K562 (cell line): ENCODE measurements around the gene KIF25. TPM values are rescaled to one million over a fixed set of nuclear protein-coding genes. Genes with fewer than 3 reads are reported as not detected.

Experiments
- ATAC-seq: fragments of 200-7000 bp; cut with Tn5 transposase; 3 replicates; pipeline ENCODE4 v1.9.1; 2020; ENCODE audit warnings: moderate library complexity
- BruUV-seq: library from RNA; stranded (reverse); fragments of 400-500 nt; replicated peaks from 2 replicates; lab custom pipeline; 2021; lab: Mats Ljungman, UMichigan
- CTCF ChIA-PET: fragments of 300-600 bp; formaldehyde crosslinking; extraction: SDS; loops from one replicate; lab custom pipeline; 2021; ENCODE audit warnings: low intra/inter-chr PET ratio; lab: Yijun Ruan, JAX
- POLR2A ChIA-PET: fragments of 300-600, 350-650 bp; sonication (Branson Sonifier 250); formaldehyde crosslinking; extraction: SDS; loops from one replicate; lab custom pipeline; 2021; ENCODE audit warnings: antibody characterized with exemption, inconsistent platforms; lab: Yijun Ruan, JAX
- DNase-seq, 4 experiments: peaks; one replicate each; pipeline versions ENCODE4 v3.0.0 to v3.0.0-alpha.2; 2011 to 2018; ENCODE audit warnings: low spot score in 3 of 4, mixed read lengths in 3 of 4; ENCODE audit errors: extremely low read depth in 1 of 4
- FAIRE-seq: peaks from 2 replicates; lab custom pipeline; 2011; peaks lifted over from hg19 to GRCh38; lab: Jason Lieb, UNC
- H2AFZ ChIP-seq: 2 replicates; pipeline ENCODE4 v1.6.0; 2011; ENCODE audit warnings: low read depth, low read length, control low read depth, inconsistent platforms
- H3K27ac ChIP-seq: fragments of 200-600 bp; 3 replicates; pipeline ENCODE4 v1.8.0; 2011; ENCODE audit warnings: low read depth, mild to moderate bottlenecking, control low read depth, inconsistent platforms, low read length, moderate library complexity, mixed read lengths; ENCODE audit errors: extremely low read depth
- H3K27me3 ChIP-seq, 2 experiments: fragments of 300-600 bp in 1 of 2; 2 replicates in 1 of 2; 3 replicates in 1 of 2; pipeline versions ENCODE4 v1.6.0 to v1.8.0; 2011; ENCODE audit warnings: inconsistent platforms in 2 of 2, low read length in 2 of 2, mild to moderate bottlenecking in 1 of 2, mixed read lengths in 1 of 2, moderate library complexity in 1 of 2; ENCODE audit not compliant: control insufficient read depth in 2 of 2, insufficient read depth in 2 of 2
- H3K36me3 ChIP-seq: fragments of 300-600 bp; 3 replicates; pipeline ENCODE4 v1.8.0; 2011; ENCODE audit warnings: mild to moderate bottlenecking, low read length, inconsistent platforms; ENCODE audit not compliant: control insufficient read depth, insufficient read depth
- H3K4me1 ChIP-seq, 2 experiments: fragments of 200-600 bp in 1 of 2; replicated peaks in 1 of 2; 2 replicates in 1 of 2; 3 replicates in 1 of 2; pipeline versions ENCODE4 v1.5.1 to v1.8.0; 2011; ENCODE audit warnings: inconsistent platforms in 2 of 2, low read length in 2 of 2, mild to moderate bottlenecking in 1 of 2, mixed read lengths in 1 of 2, moderate library complexity in 1 of 2; ENCODE audit not compliant: control insufficient read depth in 2 of 2, insufficient read depth in 2 of 2
- H3K4me2 ChIP-seq: 2 replicates; pipeline ENCODE4 v1.6.1; 2011; ENCODE audit warnings: low read length, control low read depth, inconsistent platforms, mixed read lengths; ENCODE audit not compliant: insufficient read depth
- H3K4me3 ChIP-seq: fragments of 200-600 bp; sonication (generic), shearing (Covaris generic); 2 replicates; pipeline ENCODE4 v1.5.1; 2016; ENCODE audit warnings: control low read depth, inconsistent platforms
- H3K79me2 ChIP-seq: fragments of 200-600 bp; 3 replicates; pipeline ENCODE4 v1.8.0; 2011; ENCODE audit warnings: low read length, inconsistent platforms; ENCODE audit not compliant: control insufficient read depth, insufficient read depth
- H3K9ac ChIP-seq, 2 experiments: 2 replicates each; pipeline versions ENCODE4 v1.6.0 to v1.6.1; 2011; ENCODE audit warnings: low read depth in 2 of 2, low read length in 2 of 2, control low read depth in 1 of 2, inconsistent platforms in 1 of 2, mild to moderate bottlenecking in 1 of 2, mixed read lengths in 1 of 2; ENCODE audit not compliant: insufficient read depth in 1 of 2
- H3K9me1 ChIP-seq: one replicate; pipeline ENCODE4 v1.6.0; 2011; ENCODE audit warnings: inconsistent platforms, mild to moderate bottlenecking, low read length, moderate library complexity; ENCODE audit not compliant: control insufficient read depth, insufficient read depth
- H3K9me3 ChIP-seq: replicated peaks from 2 replicates; pipeline ENCODE4 v1.5.1; 2011; ENCODE audit warnings: low read depth, low read length, inconsistent platforms; ENCODE audit not compliant: control insufficient read depth, insufficient read depth
- H4K20me1 ChIP-seq: replicated peaks from 2 replicates; pipeline ENCODE4 v1.6.1; 2011; ENCODE audit warnings: low read length, inconsistent platforms, mixed read lengths; ENCODE audit not compliant: control insufficient read depth, insufficient read depth
- BRF1 ChIP-seq: IDR thresholded peaks from 3 replicates; pipeline ENCODE4 v1.6.1; 2011; ENCODE audit warnings: borderline replicate concordance, mild to moderate bottlenecking; ENCODE audit not compliant: insufficient read length; ENCODE audit errors: extremely low read depth
- POLR2A ChIP-seq: fragments of 450-650 bp; conservative IDR thresholded peaks from 2 replicates; pipeline ENCODE4 v1.6.1; 2016
- RHOXF2B ChIP-seq: fragments of 250-450 bp; sonication (Bioruptor Pico); conservative IDR thresholded peaks from 2 replicates; pipeline ENCODE4 v1.5.1; 2021
- WGBS: fragments of 100-300 bp; shearing (Covaris generic); methylation state at CpG from one replicate; pipeline ENCODE4 v1.1.6; 2016; ENCODE audit warnings: low coverage, mixed read lengths; ENCODE audit not compliant: insufficient coverage; ENCODE audit errors: missing lambda C conversion rate; 5-methylcytosine and 5-hydroxymethylcytosine counted together
- in situ Hi-C: fragments of 300-500 bp; cut with MboI; formaldehyde crosslinking; loops from 4 replicates; pipeline ENCODE4 v1.15.0; 2018; ENCODE audit warnings: inconsistent platforms, mixed read lengths
- intact Hi-C: fragments of 100-400 bp; cut with micrococcal nuclease; formaldehyde crosslinking; loops from 2 replicates; pipeline ENCODE4 v1.14.2; 2022
- polyA plus RNA-seq, 8 experiments: library from polyadenylated mRNA; depleted of rRNA in 4 of 8; stranded (reverse) in 5 of 8; unstranded in 3 of 8; fragments of >200 nt; fragmentation: Nextera tagmentation in 2 of 8; fragmentation: Illumina TruSeq in 1 of 8; extraction: Ambion mirVana in 2 of 8; extraction: Trizol in 1 of 8; gene quantifications; 2 replicates each; pipeline versions ENCODE4 v1.2.1 to v1.2.3, GENCODE V29; 2011 to 2014; ENCODE audit warnings: inconsistent platforms in 1 of 8, missing spikeins in 1 of 8
- total RNA-seq, 7 experiments: library from RNA; depleted of rRNA in 6 of 7; stranded (reverse); fragments of >200 nt in 6 of 7; fragmentation: Illumina TruSeq in 2 of 7; extraction: Trizol in 2 of 7; gene quantifications; 2 replicates each; pipeline versions ENCODE4 v1.2.1 to v1.2.3, GENCODE V29; 2011 to 2021; ENCODE audit warnings: low replicate concordance in 1 of 7
- TF ChIP-seq, protein P1 (sequence below), 2 experiments: IDR thresholded peaks; 2 replicates each; pipeline ENCODE4 v1.6.1; 2011; ENCODE audit warnings: borderline replicate concordance in 1 of 2, control low read depth in 1 of 2, low read depth in 1 of 2, low read length in 1 of 2, mild to moderate bottlenecking in 1 of 2, mixed read lengths in 1 of 2, moderate library complexity in 1 of 2; ENCODE audit not compliant: insufficient read depth in 1 of 2, insufficient read length in 1 of 2, poor library complexity in 1 of 2, severe bottlenecking in 1 of 2; ENCODE audit errors: extremely low read depth in 1 of 2
- TF ChIP-seq, protein P2 (sequence below): fragments of 250-450 bp; sonication (Bioruptor Pico); IDR thresholded peaks from 2 replicates; pipeline ENCODE4 v1.8.0; 2021; ENCODE audit warnings: moderate library complexity, mild to moderate bottlenecking, inconsistent platforms
- TF ChIP-seq, protein P3 (sequence below), 2 experiments: fragments of 150-350 bp in 1 of 2; IDR thresholded peaks; 2 replicates each; pipeline ENCODE4 v1.6.1; 2012 to 2016; ENCODE audit warnings: low read depth in 2 of 2, low read length in 2 of 2, mild to moderate bottlenecking in 1 of 2, moderate library complexity in 1 of 2
- TF ChIP-seq, protein P4 (sequence below): fragments of 450-650 bp; formaldehyde crosslinking; IDR thresholded peaks from 2 replicates; pipeline ENCODE4 v1.4.0; 2020; ENCODE audit warnings: mild to moderate bottlenecking, mixed read lengths

Gene KIF25
- total and polyA plus RNA-seq, 9 of the 15 experiments (the other 6 are each of a cell fraction or from before 2014, with no cell fraction given), result 0.04 to 0.49 (median 0.23) TPM; not detected in 5

DNA sequence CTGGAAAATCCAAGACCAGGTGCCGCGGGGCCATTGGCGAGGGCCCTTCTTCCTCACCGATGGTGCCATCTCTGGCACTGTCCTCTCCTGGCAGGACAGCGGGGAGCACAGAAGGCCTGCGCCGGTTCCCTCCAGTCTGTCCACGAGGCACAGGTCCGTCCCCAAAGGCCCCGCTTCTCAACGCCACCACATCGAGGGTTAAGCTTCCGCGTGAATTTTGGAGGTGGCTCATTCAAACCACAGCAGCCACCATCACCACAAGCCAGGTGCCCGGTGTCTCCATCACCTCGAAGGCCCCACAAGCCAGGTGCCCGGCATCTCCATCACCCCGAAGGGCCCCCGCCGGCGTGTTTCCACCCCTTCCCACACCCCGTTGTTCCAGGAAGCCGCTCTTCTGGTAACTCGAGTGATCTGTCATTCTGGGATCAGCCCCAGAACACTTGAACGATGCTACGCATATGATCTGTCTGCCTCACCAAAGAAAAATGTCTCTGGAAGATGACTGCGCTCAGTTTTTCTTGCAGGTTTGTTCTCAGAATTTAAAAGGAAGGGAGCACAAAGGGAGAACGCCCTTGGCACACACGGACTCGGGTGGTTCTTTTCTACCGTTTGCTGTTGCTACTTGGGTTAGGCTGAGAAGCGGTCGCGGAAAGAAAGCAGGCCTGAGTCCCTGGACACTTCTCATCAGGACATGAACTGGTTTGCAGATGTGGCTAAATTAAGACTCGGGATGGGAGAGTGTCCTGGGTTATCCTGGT, 9.9 kb upstream of the KIF25 start:
- H3K4me1 ChIP-seq, result peaks cover 0 to 32% of the 10 kb centered on the region in 2 experiments; a peak in 1 of 5 replicates
- no peak overlapping the region for H3K4me2 ChIP-seq
- no peak for ATAC-seq
- peaks cover 4% of the 10 kb centered on the region for H3K9me1 ChIP-seq
- in situ Hi-C loops, result no loop called here
- BruUV-seq, result no TSS peak
- CTCF ChIA-PET, result no interaction called here
- POLR2A ChIA-PET, result no interaction called here
- H3K9ac ChIP-seq, result no peak overlapping the region
- H3K27me3 ChIP-seq, result peaks cover 72 to 77% of the 10 kb centered on the region in 2 experiments
- intact Hi-C loops, result no loop called here
- peaks cover 4% of the 10 kb centered on the region; the same call in 1 of the 2 replicates for H4K20me1 ChIP-seq
- no peak for DNase-seq
- H3K36me3 ChIP-seq, result no peaks in the 10 kb centered on the region
- no peak overlapping the region for H3K27ac ChIP-seq
- no peak for FAIRE-seq
- H2AFZ ChIP-seq, result no peak overlapping the region
- H3K4me3 ChIP-seq, result no peak overlapping the region
- H3K9me3 ChIP-seq, result no peaks in the 10 kb centered on the region
- H3K79me2 ChIP-seq, result no peaks in the 10 kb centered on the region
- WGBS, result 11% methylated on average over 35 of the region's 35 CpGs
- TF ChIP-seq, protein P1, sequence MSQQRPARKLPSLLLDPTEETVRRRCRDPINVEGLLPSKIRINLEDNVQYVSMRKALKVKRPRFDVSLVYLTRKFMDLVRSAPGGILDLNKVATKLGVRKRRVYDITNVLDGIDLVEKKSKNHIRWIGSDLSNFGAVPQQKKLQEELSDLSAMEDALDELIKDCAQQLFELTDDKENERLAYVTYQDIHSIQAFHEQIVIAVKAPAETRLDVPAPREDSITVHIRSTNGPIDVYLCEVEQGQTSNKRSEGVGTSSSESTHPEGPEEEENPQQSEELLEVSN (IDR thresholded peaks at IDR 0.05; ENCODE audit: borderline replicate concordance in 1 of 2, extremely low read depth in 1 of 2, insufficient read depth in 1 of 2, insufficient read length in 1 of 2, low read depth in 1 of 2, low read length in 1 of 2, poor library complexity in 1 of 2, severe bottlenecking in 1 of 2), result no peak
- TF ChIP-seq, protein P2, sequence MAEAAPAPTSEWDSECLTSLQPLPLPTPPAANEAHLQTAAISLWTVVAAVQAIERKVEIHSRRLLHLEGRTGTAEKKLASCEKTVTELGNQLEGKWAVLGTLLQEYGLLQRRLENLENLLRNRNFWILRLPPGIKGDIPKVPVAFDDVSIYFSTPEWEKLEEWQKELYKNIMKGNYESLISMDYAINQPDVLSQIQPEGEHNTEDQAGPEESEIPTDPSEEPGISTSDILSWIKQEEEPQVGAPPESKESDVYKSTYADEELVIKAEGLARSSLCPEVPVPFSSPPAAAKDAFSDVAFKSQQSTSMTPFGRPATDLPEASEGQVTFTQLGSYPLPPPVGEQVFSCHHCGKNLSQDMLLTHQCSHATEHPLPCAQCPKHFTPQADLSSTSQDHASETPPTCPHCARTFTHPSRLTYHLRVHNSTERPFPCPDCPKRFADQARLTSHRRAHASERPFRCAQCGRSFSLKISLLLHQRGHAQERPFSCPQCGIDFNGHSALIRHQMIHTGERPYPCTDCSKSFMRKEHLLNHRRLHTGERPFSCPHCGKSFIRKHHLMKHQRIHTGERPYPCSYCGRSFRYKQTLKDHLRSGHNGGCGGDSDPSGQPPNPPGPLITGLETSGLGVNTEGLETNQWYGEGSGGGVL, result no peak
- TF ChIP-seq POLR2A (no peak), RHOXF2B (CRISPR knock-in tag) (no peak), BRF1 (no peak)
- TF ChIP-seq, protein P3, sequence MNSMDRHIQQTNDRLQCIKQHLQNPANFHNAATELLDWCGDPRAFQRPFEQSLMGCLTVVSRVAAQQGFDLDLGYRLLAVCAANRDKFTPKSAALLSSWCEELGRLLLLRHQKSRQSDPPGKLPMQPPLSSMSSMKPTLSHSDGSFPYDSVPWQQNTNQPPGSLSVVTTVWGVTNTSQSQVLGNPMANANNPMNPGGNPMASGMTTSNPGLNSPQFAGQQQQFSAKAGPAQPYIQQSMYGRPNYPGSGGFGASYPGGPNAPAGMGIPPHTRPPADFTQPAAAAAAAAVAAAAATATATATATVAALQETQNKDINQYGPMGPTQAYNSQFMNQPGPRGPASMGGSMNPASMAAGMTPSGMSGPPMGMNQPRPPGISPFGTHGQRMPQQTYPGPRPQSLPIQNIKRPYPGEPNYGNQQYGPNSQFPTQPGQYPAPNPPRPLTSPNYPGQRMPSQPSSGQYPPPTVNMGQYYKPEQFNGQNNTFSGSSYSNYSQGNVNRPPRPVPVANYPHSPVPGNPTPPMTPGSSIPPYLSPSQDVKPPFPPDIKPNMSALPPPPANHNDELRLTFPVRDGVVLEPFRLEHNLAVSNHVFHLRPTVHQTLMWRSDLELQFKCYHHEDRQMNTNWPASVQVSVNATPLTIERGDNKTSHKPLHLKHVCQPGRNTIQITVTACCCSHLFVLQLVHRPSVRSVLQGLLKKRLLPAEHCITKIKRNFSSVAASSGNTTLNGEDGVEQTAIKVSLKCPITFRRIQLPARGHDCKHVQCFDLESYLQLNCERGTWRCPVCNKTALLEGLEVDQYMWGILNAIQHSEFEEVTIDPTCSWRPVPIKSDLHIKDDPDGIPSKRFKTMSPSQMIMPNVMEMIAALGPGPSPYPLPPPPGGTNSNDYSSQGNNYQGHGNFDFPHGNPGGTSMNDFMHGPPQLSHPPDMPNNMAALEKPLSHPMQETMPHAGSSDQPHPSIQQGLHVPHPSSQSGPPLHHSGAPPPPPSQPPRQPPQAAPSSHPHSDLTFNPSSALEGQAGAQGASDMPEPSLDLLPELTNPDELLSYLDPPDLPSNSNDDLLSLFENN (IDR thresholded peaks at IDR 0.05; ENCODE audit: low read depth in 2 of 2, low read length in 2 of 2), result no peak
- TF ChIP-seq, protein P4, sequence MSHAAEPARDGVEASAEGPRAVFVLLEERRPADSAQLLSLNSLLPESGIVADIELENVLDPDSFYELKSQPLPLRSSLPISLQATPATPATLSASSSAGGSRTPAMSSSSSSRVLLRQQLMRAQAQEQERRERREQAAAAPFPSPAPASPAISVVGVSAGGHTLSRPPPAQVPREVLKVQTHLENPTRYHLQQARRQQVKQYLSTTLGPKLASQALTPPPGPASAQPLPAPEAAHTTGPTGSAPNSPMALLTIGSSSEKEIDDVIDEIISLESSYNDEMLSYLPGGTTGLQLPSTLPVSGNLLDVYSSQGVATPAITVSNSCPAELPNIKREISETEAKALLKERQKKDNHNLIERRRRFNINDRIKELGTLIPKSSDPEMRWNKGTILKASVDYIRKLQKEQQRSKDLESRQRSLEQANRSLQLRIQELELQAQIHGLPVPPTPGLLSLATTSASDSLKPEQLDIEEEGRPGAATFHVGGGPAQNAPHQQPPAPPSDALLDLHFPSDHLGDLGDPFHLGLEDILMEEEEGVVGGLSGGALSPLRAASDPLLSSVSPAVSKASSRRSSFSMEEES (CRISPR knock-in tag), result no peak
